Ramos (cell line): ENCODE measurements around the gene FKBP14.

ENCODE experiments used
- in situ Hi-C: fragments of 300-500 bp; cut with MboI; formaldehyde crosslinking; loops from one replicate; pipeline ENCODE4 v1.14.3; 2022; ENCODE audit warnings: low sequenced_read_pairs; ENCODE audit not compliant: unreplicated experiment

FKBP14 gene

GRCh38 chr7:30038196-30038980 lies 11.9 kb upstream of the FKBP14 start:
- in situ Hi-C loops = no loop called here

GRCh38 chr7:30036220-30036619 lies 9.7 kb upstream of the FKBP14 start:
- in situ Hi-C loops = no loop called here

- in situ Hi-C loops = no loop called here
Measured at GRCh38 chr7:30034501-30034900, 8.0 kb upstream of the FKBP14 start.

GRCh38 chr7:30032310-30033125 lies 6.0 kb upstream of the FKBP14 start:
- in situ Hi-C loops = no loop called here

GRCh38 chr7:30029696-30030095 lies 3.2 kb upstream of the FKBP14 start:
- in situ Hi-C loops = no loop called here

- in situ Hi-C loops = no loop called here
Measured at GRCh38 chr7:30028749-30029635, 2.5 kb upstream of the FKBP14 start.

GRCh38 chr7:30028216-30028748 lies 1.8 kb upstream of the FKBP14 start, which contains the start of gene PLEKHA8:
Gene PLEKHA8 (plus strand): TSS chr7:30028412. CDS start chr7:30028763, 351 bp downstream.
- in situ Hi-C loops = no loop called here

- in situ Hi-C loops = no loop called here
Measured at GRCh38 chr7:30027740-30028215, 1.3 kb upstream of the FKBP14 start.

- in situ Hi-C loops = no loop called here
Measured at GRCh38 chr7:30027065-30027456, 559 bp upstream of the FKBP14 start.

- in situ Hi-C loops = no loop called here
Measured at GRCh38 chr7:30023524-30023923, 3.0 kb downstream of the FKBP14 start.

GRCh38 chr7:30022991-30023390 lies 3.5 kb downstream of the FKBP14 start:
- in situ Hi-C loops = no loop called here

GRCh38 chr7:30020535-30020934 lies 6.0 kb downstream of the FKBP14 start:
- in situ Hi-C loops = no loop called here

GRCh38 chr7:30019960-30020359 lies 6.5 kb downstream of the FKBP14 start:
- in situ Hi-C loops = no loop called here

GRCh38 chr7:30019387-30019786 lies 7.1 kb downstream of the FKBP14 start:
- in situ Hi-C loops = no loop called here

GRCh38 chr7:30018451-30018850 lies 8.1 kb downstream of the FKBP14 start:
- in situ Hi-C loops = no loop called here

GRCh38 chr7:30012757-30013156 lies 13.7 kb downstream of the FKBP14 start:
- in situ Hi-C loops = no loop called here

GRCh38 chr7:30010021-30010420 lies 16.5 kb downstream of the FKBP14 start:
- in situ Hi-C loops = no loop called here

GRCh38 chr7:30005464-30005863 lies 21.0 kb downstream of the FKBP14 start:
- in situ Hi-C loops = no loop called here

GRCh38 chr7:30003098-30003497 lies 23.4 kb downstream of the FKBP14 start:
- in situ Hi-C loops = no loop called here

GRCh38 chr7:30001998-30002397 lies 24.5 kb downstream of the FKBP14 start:
- in situ Hi-C loops = no loop called here
